ENCODE data around the gene GPC6.

- no peak for TF ChIP-seq CTCF (IDR thresholded peaks at IDR 0.05; ENCODE audit: low read depth, low read length)
- no peak for TF ChIP-seq POLR2A (IDR thresholded peaks at IDR 0.05; ENCODE audit: extremely low read depth, insufficient read length)
- TF ChIP-seq MAX (IDR thresholded peaks at IDR 0.05; ENCODE audit: low read depth, low read length) = no peak
- no peak for TF ChIP-seq MYC (IDR thresholded peaks at IDR 0.05; ENCODE audit: low read depth, low read length)
Observed at GRCh38 chr13:93535251-93535650, 308.6 kb downstream of the GPC6 start.

All from NB4 (cell line).